OCI-LY7 (cell line): ENCODE data around the gene INS.

Experiments used
- CTCF ChIP-seq: fragments of 200-600 bp; sonication (generic); conservative IDR thresholded peaks from 2 replicates; pipeline ENCODE4 v1.5.1; 2014; ENCODE audit warnings: mild to moderate bottlenecking, antibody characterized with exemption, low read length, moderate library complexity, mixed read lengths
- EZH2phosphoT487 ChIP-seq: fragments of 200-600 bp; sonication (generic); IDR thresholded peaks from 2 replicates; pipeline ENCODE4 v1.6.1; 2018; ENCODE audit warnings: low read depth, borderline replicate concordance, mild to moderate bottlenecking, mixed run types, antibody characterized with exemption, low read length, moderate library complexity, mixed read lengths

DNA sequence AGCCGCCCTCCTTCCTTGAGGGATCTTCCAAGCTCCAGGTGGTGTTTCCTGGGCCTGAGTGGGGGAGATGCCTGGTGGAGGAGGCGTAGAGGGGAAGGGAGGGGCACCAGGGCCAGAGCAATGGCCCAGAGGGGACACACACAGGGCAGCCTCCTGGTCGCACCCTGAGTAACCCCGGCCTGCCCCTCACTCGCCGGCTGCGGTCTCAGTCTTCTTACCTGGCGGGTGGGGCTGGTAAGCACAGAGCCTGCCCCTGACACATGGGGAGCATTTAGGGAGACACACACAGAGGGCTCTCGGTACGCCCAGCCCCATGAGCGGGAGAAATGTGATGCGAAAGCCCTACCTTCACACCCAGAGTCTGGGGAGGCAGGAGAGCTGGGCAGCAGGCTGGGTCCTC, 45.7 kb downstream of the INS start:
- TF ChIP-seq CTCF (no peak), EZH2phosphoT487 (no peak)
